GM20431 (cell line): ENCODE results near the gene OXNAD1.

ENCODE experiments used
- in situ Hi-C: fragments of 300-500 bp; cut with MseI, MboI; formaldehyde crosslinking; loops from one replicate; pipeline ENCODE4 v1.15.0; 2020; ENCODE audit warnings: low sequenced_read_pairs; ENCODE audit not compliant: unreplicated experiment

Gene OXNAD1

GRCh38 chr3:16346413-16347081 lies 81.5 kb downstream of the OXNAD1 start:
- in situ Hi-C loops: no loop called here

GRCh38 chr3:16347548-16347947 lies 82.5 kb downstream of the OXNAD1 start:
- in situ Hi-C loops: no loop called here

- in situ Hi-C loops: no loop called here
Observed at GRCh38 chr3:16349986-16350596, 85.1 kb downstream of the OXNAD1 start.

- in situ Hi-C loops: no loop called here
Observed at GRCh38 chr3:16350597-16351318, 85.7 kb downstream of the OXNAD1 start.

- in situ Hi-C loops: no loop called here
Observed at GRCh38 chr3:16352428-16352827, 87.4 kb downstream of the OXNAD1 start.

- in situ Hi-C loops: no loop called here
Observed at GRCh38 chr3:16354291-16354690, 89.3 kb downstream of the OXNAD1 start.
